Esophagus mucosa (tissue), 1 donor: ENCODE results near the gene HADHA. TPM values are rescaled to one million over a fixed set of nuclear protein-coding genes. Genes with fewer than 3 reads are reported as not detected.
"Not testable (repeated sequence)": the region's sequence is repeated elsewhere in the genome, so short reads cannot be mapped to it uniquely, and the experiment has no call there.

Experiments used
- ATAC-seq: fragments of 200-7000 bp; cut with Tn5 transposase; one replicate; pipeline ENCODE4 v1.9.1; 2020
- total RNA-seq: library from RNA; stranded (reverse); gene quantifications from one replicate; pipeline ENCODE4 v1.2.4, GENCODE V29; 2023
- donor health status: DM: yes; HTN: yes; CAD: no.

Gene HADHA
- total RNA-seq, 1 donor from 2014 or later: 109 TPM

DNA sequence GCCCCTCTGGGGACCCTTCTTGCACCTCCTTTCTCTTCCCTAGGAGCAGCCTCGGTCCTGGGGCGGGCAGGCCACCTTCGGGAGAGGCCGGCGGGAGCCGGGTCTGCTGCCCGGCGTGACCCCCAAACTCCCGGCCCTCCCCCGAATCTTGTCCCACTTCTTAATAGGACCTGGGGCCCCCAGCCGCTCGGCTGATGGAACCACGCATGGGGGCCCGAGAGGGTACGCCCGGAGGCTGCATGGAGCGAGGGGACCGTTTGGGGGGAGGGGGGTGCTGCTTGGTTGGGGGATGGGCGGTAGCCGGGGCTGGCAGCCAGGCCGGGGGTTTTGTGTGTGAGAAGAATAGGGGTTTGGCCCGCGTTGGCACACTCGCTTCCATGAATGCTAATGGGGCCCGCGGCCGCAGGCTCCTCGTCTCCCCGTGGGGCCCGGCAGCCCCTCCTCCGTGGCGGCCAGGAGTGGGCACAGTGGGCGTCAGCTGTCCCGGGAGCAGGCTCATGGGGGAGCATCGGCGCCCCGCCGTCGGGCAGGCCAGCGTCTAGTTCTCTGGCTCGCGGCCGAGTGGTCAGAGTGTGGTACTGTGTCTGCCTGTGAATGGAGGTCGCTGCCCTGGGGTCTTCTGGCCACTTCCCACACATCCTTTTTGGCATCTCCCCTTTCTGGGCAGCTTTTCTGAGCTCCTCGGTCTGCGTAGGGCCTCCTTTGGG, 70.5 kb downstream of the HADHA start:
- ATAC-seq: no peak

DNA sequence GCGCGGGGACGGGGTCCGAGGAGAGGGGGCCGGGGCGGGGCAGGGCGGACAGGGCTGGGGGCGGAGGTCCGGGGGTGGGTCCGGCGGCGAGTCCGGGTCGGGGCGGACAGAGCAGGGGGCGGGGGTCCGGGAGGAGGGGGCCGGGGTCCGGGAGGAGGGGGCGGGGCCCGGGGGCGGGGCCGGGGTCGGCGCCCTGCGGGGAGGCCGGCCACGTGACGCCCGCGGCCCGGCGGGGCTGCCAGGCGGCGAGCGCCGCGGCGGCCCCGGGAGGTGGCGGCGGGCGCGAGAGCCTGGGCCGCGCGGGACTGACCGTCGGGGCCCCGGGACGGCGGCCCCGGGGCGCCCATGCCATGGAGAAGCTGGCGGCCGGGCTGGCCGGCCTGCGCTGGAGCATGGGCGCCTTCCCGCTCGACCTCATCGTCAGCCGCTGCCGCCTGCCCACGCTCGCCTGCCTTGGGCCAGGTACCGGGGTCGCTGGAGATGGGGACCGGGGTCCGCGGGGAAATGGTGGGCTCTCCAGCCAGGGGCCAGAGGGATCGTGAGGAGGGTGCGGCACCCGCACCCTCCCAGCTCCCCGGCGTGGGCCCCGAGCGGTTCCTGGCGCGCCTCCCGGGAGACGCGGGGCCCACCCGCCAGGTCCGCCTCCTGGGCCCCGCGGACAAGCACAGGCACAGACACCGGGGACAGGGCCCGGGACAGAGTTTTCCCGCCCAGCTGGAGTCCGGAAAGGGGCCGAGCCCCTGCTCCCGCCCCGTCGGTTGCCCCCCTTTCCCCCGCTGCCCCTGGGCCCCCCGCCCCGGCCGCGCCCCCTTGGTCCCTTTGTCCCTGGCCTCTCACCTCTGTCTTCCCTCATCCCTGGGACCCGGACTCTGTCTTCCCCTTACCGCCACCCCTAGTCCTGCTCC, 71.3 kb downstream of the HADHA start, which contains the start of gene GAREM2:
GAREM2 (plus strand) TSS at position 218 of the 905 bp plus-strand sequence; CDS start at position 351, 133 bp downstream.
- peak; percentile 10 for ATAC-seq

DNA sequence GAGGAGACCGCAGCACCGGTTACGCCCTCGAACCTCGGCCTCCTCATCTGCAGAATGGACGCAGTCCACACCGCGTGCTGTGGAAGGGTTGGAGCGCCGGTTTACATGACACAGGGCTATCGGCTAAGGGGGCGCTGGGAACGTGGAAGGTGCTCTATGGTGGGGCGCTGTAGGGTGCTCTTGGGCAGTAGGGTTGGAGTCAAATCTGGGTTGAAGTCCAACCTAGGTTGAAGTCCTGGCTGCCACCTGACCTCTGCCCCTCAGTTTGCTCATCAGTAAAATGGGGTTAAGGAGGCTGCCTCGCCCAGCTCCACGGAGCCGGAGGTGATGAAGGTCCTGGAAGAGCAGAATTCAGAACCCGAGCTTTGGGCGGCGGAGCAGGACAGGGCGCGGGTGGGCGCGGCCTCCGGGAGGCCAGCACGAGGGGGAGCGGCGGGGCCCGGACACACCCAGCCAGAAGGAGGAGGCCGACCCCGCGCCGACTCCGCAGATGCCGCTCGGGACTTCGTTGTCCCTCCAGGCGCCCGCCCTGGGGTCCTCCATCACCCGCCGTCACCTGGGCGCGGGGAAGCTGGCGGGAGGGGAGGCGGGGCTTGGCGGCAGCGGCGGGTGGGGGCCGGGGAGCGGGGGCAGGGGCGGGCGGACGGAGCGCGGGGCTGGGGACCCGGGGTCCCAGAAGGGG, 72.1 kb downstream of the HADHA start:
- ATAC-seq: no peak

DNA sequence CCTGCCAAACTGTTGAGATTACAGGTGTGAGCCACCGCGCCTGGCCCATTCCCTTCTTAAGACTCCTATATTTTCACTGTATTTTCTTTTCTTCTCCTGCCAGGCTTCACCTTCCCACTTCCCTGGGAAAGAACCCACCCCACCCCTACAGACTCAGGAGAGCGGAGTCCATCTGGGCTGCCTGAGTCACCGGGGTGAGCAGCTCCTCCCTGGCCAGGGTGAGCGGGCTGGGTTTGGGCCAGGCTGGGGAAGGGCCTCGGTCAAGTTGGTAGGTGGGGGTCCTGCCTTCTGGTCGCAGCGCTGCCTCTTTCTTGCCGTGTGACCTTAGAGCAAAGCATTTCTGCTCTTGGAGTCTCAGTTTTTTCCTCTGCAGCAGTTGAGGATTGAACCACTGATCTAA, 73.6 kb downstream of the HADHA start:
- ATAC-seq: no peak

DNA sequence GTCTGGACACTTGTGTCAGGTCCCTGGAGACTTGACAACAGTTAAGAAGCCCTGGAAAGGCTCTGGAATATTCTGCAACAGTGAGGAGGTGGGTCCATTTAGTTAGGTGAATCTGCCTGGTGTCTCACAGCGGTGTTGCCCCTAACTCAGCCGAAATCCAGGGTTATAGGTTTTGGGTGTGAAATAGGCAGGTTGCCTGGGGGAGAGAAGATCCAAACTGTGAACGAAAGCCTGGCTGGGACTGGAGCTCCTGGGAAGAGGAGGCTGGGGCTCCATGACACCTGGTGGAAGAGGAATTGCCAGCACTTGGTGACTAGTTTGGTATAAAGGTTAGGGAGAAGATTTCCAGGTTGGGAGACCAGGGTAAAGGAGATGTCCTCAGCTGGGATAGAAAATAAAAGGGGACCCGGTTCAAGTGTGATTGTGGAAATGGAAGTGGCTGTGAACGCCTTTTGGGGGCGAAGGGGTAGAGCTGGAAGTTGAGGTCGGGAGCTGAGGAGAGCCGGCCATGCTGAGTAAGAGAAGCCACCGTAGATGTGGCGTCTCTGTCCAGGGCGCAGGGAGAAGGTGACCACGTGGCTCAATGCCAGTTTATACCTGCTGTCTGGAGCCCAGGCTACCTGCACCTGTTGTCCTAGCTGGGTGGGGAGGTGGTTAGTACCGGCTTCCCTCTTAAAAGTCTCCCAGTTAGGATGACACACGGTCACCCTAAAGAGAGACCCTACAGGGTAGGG, 74.6 kb downstream of the HADHA start:
- ATAC-seq: no peak

DNA sequence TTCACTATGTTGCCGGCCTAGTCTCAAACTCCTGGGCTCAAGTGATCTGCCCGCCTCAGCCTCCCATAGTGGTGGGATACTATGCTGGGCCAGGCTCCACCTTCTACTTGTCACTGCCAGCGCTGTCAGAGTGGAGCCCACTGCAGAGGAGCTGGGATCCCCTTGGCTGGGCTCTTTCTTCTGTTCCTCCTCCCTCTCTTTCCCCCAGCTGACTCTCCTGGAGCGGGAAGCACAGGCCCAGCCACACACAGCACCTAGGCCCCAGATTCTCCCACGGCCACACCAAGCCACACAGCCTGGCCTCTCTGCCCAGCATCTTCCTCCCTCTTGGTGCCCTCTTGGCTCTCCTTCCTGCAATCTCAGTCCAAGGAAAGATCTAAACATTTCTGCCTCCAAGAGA, 75.2 kb downstream of the HADHA start:
- ATAC-seq: no peak

DNA sequence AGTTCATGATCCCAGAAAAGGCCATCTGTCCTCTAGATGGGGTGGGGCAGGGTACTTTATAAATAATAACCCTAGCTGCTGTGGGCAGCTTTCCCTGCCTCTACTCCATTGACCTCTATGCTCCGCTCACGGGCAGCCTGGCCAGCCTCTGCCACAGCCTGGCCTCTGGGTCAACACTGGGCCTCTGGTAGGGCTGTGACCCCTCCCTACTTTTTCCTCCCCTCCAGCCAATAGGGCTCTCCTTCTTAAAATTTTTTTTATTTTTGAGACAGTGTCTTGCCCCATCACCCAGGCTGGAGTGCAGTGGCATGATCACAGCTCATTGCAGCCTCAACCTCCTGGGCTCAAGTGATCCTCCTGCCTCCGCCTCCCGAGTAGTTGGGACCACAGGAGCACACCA, 75.6 kb downstream of the HADHA start:
- ATAC-seq: no peak

DNA sequence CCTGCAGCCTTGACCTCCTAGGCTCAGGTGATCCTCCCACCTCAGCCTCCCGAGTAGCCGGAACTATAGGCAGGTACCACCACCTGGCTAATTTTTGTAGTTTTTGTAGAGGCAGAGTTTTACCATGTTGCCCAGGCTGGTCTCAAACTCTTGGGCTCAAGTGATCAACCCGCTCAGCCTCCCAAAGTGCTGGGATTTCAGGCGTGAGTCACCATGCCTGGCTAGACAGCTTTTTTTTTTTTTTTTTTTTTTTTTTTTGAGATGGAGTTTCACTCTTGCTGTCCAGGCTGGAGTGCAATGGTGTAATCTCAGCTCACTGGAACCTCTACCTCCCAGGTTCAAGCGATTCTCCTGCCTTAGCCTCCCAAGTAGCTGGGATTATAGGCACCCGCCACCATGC, 77.9 kb downstream of the HADHA start:
- ATAC-seq: not testable (repeated sequence)

DNA sequence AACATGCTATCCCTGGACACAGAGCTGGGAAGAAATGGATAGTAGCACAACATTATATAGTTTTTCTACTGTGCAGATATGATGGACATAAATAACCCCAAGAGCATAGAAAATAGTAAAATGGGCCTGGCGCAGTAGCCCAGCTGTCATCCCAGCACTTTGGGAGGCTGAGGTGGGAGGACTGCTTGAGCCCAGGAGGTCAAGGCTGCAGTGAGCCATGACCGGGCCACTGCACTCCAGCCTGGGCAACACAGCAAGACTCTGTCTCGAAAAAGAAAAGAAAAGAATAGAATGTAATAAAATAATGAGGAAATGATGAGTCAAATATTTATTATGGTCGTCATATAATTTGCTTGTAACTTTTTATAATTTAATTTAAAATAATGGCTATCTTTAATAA, 79.0 kb downstream of the HADHA start:
- no peak for ATAC-seq

DNA sequence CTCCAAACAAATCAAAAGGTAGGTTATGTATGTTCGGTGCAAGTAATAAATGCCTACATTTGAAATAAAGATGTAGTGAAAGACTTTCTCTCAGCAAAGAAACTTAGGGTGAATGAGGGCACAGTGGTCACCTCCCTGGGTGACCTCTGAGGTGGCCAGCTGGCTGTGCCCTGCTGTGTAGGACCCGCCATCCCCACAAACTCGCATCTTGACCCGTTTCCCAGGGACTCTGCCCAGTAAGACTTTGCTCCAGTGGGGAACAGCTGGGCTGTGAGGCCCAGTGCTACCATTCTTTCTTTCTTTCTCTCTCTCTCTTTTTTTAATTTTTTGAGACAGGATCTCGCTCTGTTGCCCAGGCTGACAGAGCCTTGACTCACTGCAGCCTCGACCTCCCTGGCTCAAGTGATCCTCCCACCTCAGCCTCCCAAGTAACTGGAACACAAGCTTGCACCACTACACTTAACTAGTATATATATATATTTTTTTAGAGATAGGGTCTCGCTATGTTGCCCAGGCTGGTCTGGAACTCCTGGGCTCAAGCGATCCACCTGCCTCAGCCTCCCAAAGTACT, 79.7 kb downstream of the HADHA start:
- ATAC-seq: no peak

DNA sequence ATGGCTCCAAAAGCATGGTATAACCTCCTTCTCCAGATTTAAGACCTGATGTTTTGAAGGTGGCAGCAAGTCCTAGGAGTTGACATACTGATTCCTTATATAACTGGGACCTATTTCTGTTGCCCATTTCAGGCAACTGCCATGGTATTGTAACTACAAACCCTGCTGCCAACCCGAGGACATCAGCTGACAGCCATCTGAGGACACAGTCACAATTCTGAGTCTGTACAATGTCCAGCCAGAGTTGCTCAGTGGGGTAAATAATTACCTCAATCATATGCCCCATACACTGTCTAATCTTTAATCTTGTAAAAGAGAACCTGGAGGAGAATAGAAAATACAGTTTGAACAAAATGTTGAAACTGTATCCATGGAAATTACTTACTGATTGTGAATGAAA, 80.2 kb downstream of the HADHA start:
- no peak for ATAC-seq

DNA sequence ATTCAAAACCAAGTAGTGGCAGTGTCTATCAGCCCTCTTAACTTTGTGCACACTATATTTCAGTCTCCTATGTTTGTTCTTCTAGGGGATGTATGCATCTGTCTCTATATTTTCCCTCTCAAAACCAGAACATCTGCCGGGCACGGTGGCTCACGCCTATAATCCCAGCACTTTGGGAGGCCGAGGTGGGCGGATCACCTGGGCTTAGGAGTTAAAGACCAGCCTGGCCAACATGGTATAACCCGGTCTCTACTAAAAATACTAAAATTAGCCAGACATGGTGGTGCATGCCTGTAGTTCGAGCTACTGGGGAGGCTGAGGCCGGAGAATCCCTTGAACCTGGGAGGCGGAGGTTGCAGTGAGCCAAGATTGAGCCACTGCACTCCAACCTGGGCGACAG, 81.5 kb downstream of the HADHA start:
- ATAC-seq: no peak

DNA sequence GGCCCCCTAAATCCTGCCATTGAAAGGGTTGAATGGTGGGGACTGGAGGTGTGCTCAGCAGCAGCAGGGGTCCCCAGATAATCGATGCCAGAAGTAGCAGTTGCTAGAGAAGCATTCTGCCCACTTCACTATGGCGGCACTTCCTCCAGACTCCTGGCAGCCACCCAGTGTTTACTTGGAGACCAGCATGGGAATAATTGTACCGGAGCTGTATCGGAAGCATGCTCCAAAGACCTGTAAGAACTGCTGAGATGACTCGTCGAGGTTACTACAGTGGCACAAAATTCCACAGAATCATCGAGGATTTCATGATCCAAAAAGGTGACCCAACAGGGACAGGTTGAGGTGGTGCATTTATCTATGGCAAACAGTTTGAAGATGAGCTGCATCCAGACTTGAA, 82.5 kb downstream of the HADHA start:
- ATAC-seq: no peak

DNA sequence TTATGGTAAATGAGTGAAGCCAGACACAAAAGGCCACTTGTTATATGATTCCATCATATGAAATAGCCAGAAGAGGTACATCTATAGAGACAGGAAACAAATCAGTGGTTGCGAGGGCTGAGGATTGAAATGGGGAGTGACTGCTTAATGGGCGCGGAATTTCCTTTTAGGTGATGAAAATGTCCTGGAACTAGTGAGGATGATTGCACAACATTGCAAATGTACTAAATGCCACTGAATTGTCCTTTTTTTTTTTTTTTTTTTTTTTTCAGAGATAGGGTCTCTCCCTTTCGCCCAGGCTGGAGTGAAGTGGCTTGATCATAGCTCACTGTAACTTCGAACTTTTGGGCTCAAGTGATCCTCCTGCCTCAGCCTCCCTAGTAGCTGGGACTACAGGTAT, 86.9 kb downstream of the HADHA start:
- ATAC-seq: no peak

DNA sequence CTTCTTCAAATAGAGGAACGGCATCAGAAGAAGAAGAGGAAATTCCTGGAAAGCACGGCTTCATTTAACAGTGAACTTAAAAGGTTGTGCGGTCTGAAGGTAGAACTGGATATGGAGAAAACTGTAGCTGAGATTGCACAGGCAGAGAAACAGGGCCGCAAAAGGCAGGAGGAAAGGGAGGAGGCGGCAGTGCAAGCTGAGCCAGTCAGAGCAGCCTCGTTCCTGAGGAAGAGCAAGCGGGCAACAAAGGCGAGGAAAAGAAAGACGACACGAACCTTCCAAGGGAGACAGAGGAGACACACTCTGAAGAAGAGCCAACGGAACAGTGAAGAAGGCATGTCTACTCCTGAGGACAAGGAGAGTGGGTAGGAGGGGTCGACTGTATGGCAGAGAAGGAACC, 94.2 kb downstream of the HADHA start:
- no peak for ATAC-seq

DNA sequence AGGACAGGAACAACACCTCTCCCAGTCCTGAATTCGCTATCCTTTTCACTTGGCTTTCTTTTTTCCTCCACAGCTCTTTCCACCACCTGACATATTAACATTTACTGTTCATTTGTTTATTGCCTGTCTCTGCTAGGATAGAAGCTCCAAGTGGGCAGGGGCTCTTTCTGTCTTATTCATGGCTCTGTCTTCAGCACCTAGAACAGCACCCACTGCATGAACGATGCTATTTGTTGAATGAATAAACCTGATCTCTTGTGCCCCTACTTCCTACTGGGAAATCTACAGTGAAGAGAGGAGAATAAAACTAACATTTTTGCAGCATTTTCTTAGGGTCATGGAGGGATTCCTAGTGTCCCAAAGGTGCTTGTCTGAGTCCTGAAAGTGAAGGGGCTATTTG, 95.9 kb downstream of the HADHA start:
- no peak for ATAC-seq

DNA sequence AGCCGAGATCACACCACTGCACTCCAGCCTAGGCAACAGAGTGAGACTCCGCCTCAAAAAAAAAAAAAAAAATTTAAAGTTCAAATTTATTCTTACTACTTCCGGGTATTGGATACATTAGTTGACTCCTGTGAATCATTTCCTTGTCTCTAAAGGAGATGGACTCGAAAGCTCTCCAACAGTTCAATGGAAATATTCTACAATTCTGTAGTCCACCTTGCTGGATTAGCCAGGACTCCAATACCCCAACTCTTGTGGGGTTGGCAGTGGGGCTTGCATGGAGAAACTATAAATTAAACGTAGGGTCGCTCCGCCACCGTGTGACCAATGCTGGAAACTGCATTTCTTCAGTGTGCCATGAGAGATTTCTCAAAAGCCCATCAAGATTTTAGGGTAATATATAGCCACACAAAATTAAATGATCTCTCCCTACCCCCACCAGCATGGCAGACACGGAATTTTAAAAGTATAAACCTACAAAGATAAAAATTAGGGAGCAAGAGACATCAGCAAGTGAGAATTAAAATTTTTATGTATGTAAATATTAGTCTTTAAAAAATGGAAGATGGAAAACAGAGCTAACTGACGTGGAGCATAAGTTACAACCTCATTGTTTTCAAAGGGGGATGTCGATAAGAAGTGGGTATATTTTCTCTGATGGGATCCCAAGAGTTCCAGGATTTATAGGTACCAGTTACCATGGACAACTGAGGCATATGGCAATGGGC, 99.3 kb downstream of the HADHA start:
- ATAC-seq: peak; percentile 23

DNA sequence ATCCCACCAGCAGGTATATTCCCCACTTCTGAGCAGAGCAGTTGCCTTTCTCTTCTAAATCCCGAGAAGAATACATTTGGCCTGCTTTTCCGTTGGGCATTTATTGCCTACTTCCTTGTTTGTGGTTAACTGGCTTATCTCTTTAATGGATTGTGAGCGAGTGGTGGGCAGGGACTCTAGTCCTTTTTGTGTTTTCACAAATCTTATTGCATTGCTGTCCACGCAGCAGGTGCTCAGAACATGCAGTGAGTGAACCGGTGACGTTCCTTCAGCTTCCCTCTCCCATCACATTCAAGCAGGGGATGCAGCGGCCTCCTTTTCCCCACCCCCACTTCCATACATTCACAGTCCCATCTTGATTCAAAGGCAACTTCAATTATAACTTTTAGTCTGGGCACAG, 100.4 kb downstream of the HADHA start:
- ATAC-seq: no peak

DNA sequence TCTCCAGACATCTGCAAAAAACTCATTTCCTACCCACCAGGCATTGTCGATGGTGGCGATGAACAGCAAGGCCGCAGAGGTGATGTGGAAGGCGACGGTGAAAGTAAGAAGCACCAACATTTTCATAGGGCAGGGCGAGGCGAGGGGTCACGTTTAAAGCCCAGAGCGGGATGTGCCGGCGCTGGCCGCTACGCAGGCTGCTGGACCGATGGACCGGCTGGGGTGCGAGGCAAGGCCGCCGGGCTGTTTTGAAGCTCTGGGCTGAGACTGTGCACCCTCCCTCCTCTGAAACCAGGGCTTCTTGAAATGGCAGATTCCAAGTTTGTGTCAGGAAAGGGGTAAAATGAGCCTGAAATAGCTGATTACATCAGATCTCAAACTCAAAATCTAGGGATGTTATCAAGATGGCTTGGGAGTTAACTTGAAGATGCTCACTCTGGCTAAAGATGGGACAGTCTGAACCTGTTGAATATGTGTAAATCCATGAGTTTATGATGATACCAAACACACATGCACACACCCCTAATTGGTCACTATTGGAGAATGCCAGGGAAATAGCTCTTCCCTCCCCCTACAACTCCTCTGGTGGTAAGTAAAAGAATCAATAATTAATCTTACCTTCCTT, 103.2 kb downstream of the HADHA start:
- peak; percentile 8 for ATAC-seq
